Caco-2 (cell line): ENCODE results near the gene SPEM1. TPM values are rescaled to one million over a fixed set of nuclear protein-coding genes. Genes with fewer than 3 reads are reported as not detected.

Experiments used
- BruUV-seq: library from RNA; stranded (reverse); fragments of 400-500 nt; replicated peaks from 2 replicates; lab custom pipeline; 2021; lab: Mats Ljungman, UMichigan
- CTCF ChIA-PET: fragments of 300-600 bp; sonication (Branson Sonifier 250); formaldehyde crosslinking; loops from one replicate; lab custom pipeline; 2022; ENCODE audit warnings: antibody characterized with exemption; lab: Charles Lee
- POLR2A ChIA-PET: fragments of 300-600 bp; sonication (Branson Sonifier 250); formaldehyde crosslinking; loops from one replicate; lab custom pipeline; 2022; ENCODE audit warnings: antibody characterized with exemption; lab: Charles Lee
- DNase-seq, 2 experiments: peaks; one replicate each; pipeline versions ENCODE4 v3.0.0 to v3.0.0-alpha.2; 2020 to 2022
- H3K27me3 ChIP-seq: replicated peaks from 2 replicates; pipeline ENCODE4 v1.6.0; 2011; ENCODE audit warnings: low read length; ENCODE audit not compliant: control insufficient read depth, insufficient read depth
- H3K36me3 ChIP-seq: 2 replicates; pipeline ENCODE4 v1.5.1; 2011; ENCODE audit warnings: low read length; ENCODE audit not compliant: control insufficient read depth, insufficient read depth
- H3K4me1 ChIP-seq: fragments of 250-450 bp; sonication (Bioruptor Pico); 2 replicates; pipeline ENCODE4 v1.5.1; 2020; ENCODE audit warnings: mild to moderate bottlenecking
- H3K4me3 ChIP-seq: 2 replicates; pipeline ENCODE4 v1.5.1; 2011; ENCODE audit warnings: low read depth, mild to moderate bottlenecking, control low read depth, low read length
- H3K9me3 ChIP-seq: fragments of 250-450 bp; sonication (Bioruptor Pico); 2 replicates; pipeline ENCODE4 v1.5.1; 2020; ENCODE audit warnings: mild to moderate bottlenecking, moderate library complexity
- H3K27ac Mint-ChIP-seq: one replicate; pipeline ENCODE4 v1.8.0; 2022; ENCODE audit warnings: mixed read lengths; ENCODE audit not compliant: unreplicated experiment
- H3K27me3 Mint-ChIP-seq: one replicate; pipeline ENCODE4 v1.8.0; 2022; ENCODE audit warnings: mixed read lengths; ENCODE audit not compliant: insufficient read depth, unreplicated experiment
- H3K36me3 Mint-ChIP-seq: one replicate; pipeline ENCODE4 v1.8.0; 2022; ENCODE audit warnings: mild to moderate bottlenecking, mixed read lengths; ENCODE audit not compliant: insufficient read depth, unreplicated experiment
- H3K4me1 Mint-ChIP-seq: one replicate; pipeline ENCODE4 v1.8.0; 2022; ENCODE audit warnings: low read depth, mixed read lengths; ENCODE audit not compliant: unreplicated experiment
- H3K4me3 Mint-ChIP-seq: one replicate; pipeline ENCODE4 v1.8.0; 2022; ENCODE audit warnings: mild to moderate bottlenecking, moderate library complexity, mixed read lengths; ENCODE audit not compliant: unreplicated experiment
- H3K9me3 Mint-ChIP-seq: one replicate; pipeline ENCODE4 v1.8.0; 2022; ENCODE audit warnings: mixed read lengths; ENCODE audit not compliant: unreplicated experiment
- CTCF ChIP-seq, 2 experiments: fragments of 200-600 bp in 1 of 2; IDR thresholded peaks; 1 replicate in 1 of 2; 2 replicates in 1 of 2; pipeline versions ENCODE4 v1.5.1 to v1.8.0; 2011 to 2022; ENCODE audit warnings: antibody characterized with exemption in 1 of 2, control low read depth in 1 of 2, inconsistent platforms in 1 of 2, low read depth in 1 of 2, low read length in 1 of 2, mild to moderate bottlenecking in 1 of 2, moderate library complexity in 1 of 2; ENCODE audit not compliant: insufficient read depth in 1 of 2, severe bottlenecking in 1 of 2, unreplicated experiment in 1 of 2
- intact Hi-C: fragments of 100-400 bp; cut with micrococcal nuclease; formaldehyde crosslinking; loops from one replicate; pipeline ENCODE4 v1.10.0; 2022; ENCODE audit not compliant: unreplicated experiment
- total RNA-seq: library from RNA; stranded (reverse); gene quantifications from 2 replicates; pipeline ENCODE4 v1.2.3, GENCODE V29; 2022

SPEM1 gene
- total RNA-seq, 1 experiment from 2014 or later, result 0.52 TPM

GRCh38 chr17:7431231-7431630 lies 11.1 kb downstream of the SPEM1 start:
- BruUV-seq, result no TSS peak
- intact Hi-C loops, result no loop called here
- H3K36me3 Mint-ChIP-seq, result peaks cover 14% of the 10 kb centered on the region
- Histone ChIP-seq H3K4me1 (no peaks in the 10 kb centered on the region), H3K27me3 (no peaks in the 10 kb centered on the region), H3K4me3 (no peak overlapping the region), H3K36me3 (no peaks in the 10 kb centered on the region), H3K9me3 (no peaks in the 10 kb centered on the region)
- no peak for DNase-seq
- H3K4me3 Mint-ChIP-seq, result no peak overlapping the region
- H3K4me1 Mint-ChIP-seq, result no peaks in the 10 kb centered on the region
- no peaks in the 10 kb centered on the region for H3K27me3 Mint-ChIP-seq
- CTCF ChIA-PET, result interaction anchor here (0.6 kb wide), 1 partner anchor 219 kb away, joined by 3 read pairs; the partner anchor contains the start of gene ATP1B2
- no peak for TF ChIP-seq CTCF (IDR thresholded peaks at IDR 0.05; ENCODE audit: insufficient read depth in 1 of 2, low read depth in 1 of 2, low read length in 1 of 2, severe bottlenecking in 1 of 2, unreplicated experiment in 1 of 2)
- POLR2A ChIA-PET, result no interaction called here
- H3K9me3 Mint-ChIP-seq, result no peaks in the 10 kb centered on the region
- H3K27ac Mint-ChIP-seq, result no peak overlapping the region

- Histone ChIP-seq H3K27me3 (no peaks in the 10 kb centered on the region), H3K9me3 (no peaks in the 10 kb centered on the region), H3K36me3 (no peaks in the 10 kb centered on the region), H3K4me3 (no peak overlapping the region), H3K4me1 (no peaks in the 10 kb centered on the region)
- Mint-ChIP-seq H3K27ac (no peak overlapping the region), H3K4me1 (no peaks in the 10 kb centered on the region), H3K4me3 (no peak overlapping the region), H3K27me3 (no peaks in the 10 kb centered on the region), H3K36me3 (peaks cover 23% of the 10 kb centered on the region), H3K9me3 (no peaks in the 10 kb centered on the region)
- intact Hi-C loops, result no loop called here
- no TSS peak for BruUV-seq
- no peak for TF ChIP-seq CTCF (IDR thresholded peaks at IDR 0.05; ENCODE audit: insufficient read depth in 1 of 2, low read depth in 1 of 2, low read length in 1 of 2, severe bottlenecking in 1 of 2, unreplicated experiment in 1 of 2)
- ChIA-PET POLR2A (no interaction called here), CTCF (interaction anchor here (0.6 kb wide), 1 partner anchor 52 kb away, joined by 4 read pairs; the partner anchor contains the start of gene POLR2A)
- no peak for DNase-seq
Observed at GRCh38 chr17:7432296-7432695, 12.2 kb downstream of the SPEM1 start.

GRCh38 chr17:7435676-7436555 lies 15.8 kb downstream of the SPEM1 start:
- CTCF ChIA-PET, result interaction anchor here (0.6 to 2.9 kb wide), 6 partner anchors 16 to 390 kb away, joined by 3 to 21 read pairs (median 5); partner anchors contain the start of gene TMEM256
- H3K27me3 Mint-ChIP-seq, result no peaks in the 10 kb centered on the region
- H3K27ac Mint-ChIP-seq, result peak overlapping the region; percentile 95
- TF ChIP-seq CTCF (IDR thresholded peaks at IDR 0.05; ENCODE audit: insufficient read depth in 1 of 2, low read depth in 1 of 2, low read length in 1 of 2, severe bottlenecking in 1 of 2, unreplicated experiment in 1 of 2), result peak in 1 of 2 experiments; percentile 17
- POLR2A ChIA-PET, result interaction anchor here (0.5 to 2.9 kb wide), 5 partner anchors 32 to 48 kb away, joined by 3 to 38 read pairs (median 5); partner anchors contain the start of genes POLR2A, TMEM256 and ZBTB4
- peak; percentile 48 to 58 for DNase-seq
- H3K9me3 Mint-ChIP-seq, result no peaks in the 10 kb centered on the region
- intact Hi-C loops, result loop anchor here (1.0 to 5.0 kb wide), 4 partner anchors 32 to 251 kb away; partner anchors contain the start of genes SENP3, TMEM256, TMEM95 and TP53
- peaks cover 6% of the 10 kb centered on the region for H3K4me1 Mint-ChIP-seq
- peaks cover 23% of the 10 kb centered on the region for H3K36me3 Mint-ChIP-seq
- no peaks in the 10 kb centered on the region for H3K36me3 ChIP-seq
- no peaks in the 10 kb centered on the region for H3K27me3 ChIP-seq
- TSS peak; percentile 82 for BruUV-seq
- H3K4me1 ChIP-seq, result no peaks in the 10 kb centered on the region
- H3K4me3 ChIP-seq, result peak overlapping the region; percentile 55
- H3K9me3 ChIP-seq, result no peaks in the 10 kb centered on the region
- H3K4me3 Mint-ChIP-seq, result peak overlapping the region; percentile 81
